Measurements from ENCODE around the gene NECAB2. TPM values are rescaled to one million over a fixed set of nuclear protein-coding genes. Genes with fewer than 3 reads are reported as not detected.

NECAB2 gene
- total and polyA plus RNA-seq, 2 experiments from 2014 or later: 1.6 to 5.1 TPM

- Mint-ChIP-seq H3K36me3 (ENCODE audit: low read depth) (no peaks in the 10 kb centered on the region), H3K4me3 (no peak overlapping the region), H3K27me3 (ENCODE audit: insufficient read depth, low read depth, poor library complexity) (peaks cover 7% of the 10 kb centered on the region), H3K9me3 (no peaks in the 10 kb centered on the region), H3K4me1 (no peaks in the 10 kb centered on the region), H3K27ac (no peak overlapping the region)
- Histone ChIP-seq H3K27ac (ENCODE audit: low read depth) (no peak overlapping the region), H2AFZ (no peak overlapping the region), H3K4me3 (no peak overlapping the region), H3F3A (replicated peaks; ENCODE audit: low read depth) (no peaks in the 10 kb centered on the region), H3K36me3 (ENCODE audit: insufficient read depth) (no peaks in the 10 kb centered on the region), H3K9me2 (ENCODE audit: insufficient read depth) (no peaks in the 10 kb centered on the region), H3K4me1 (ENCODE audit: insufficient read depth) (no peaks in the 10 kb centered on the region), H4K20me1 (replicated peaks; ENCODE audit: insufficient read depth) (no peaks in the 10 kb centered on the region), H3K79me2 (replicated peaks; ENCODE audit: insufficient read depth) (no peaks in the 10 kb centered on the region), H3K4me2 (no peak overlapping the region), H3K27me3 (ENCODE audit: insufficient read depth) (no peaks in the 10 kb centered on the region)
- TF ChIP-seq JUNB (IDR thresholded peaks at IDR 0.05; ENCODE audit: unreplicated experiment): no peak
- no peak for TF ChIP-seq ZNF331 (CRISPR knock-in tag; IDR thresholded peaks at IDR 0.05; ENCODE audit: low read depth)
- TF ChIP-seq NANOG (IDR thresholded peaks at IDR 0.05; ENCODE audit: borderline replicate concordance): no peak
- no peak for TF ChIP-seq ETS1 (IDR thresholded peaks at IDR 0.05)
- TF ChIP-seq EZH2 (IDR thresholded peaks at IDR 0.05; ENCODE audit: low read depth, unreplicated experiment): no peak
- no peak for TF ChIP-seq CTCF (conservative IDR thresholded peaks at IDR 0.05; ENCODE audit: low read depth in 2 of 2)
- no peak for TF ChIP-seq ZNF114 (CRISPR knock-in tag; IDR thresholded peaks at IDR 0.05)
- no peak for TF ChIP-seq REST (IDR thresholded peaks at IDR 0.05; ENCODE audit: unreplicated experiment)
- ATAC-seq (no peak), DNase-seq (ENCODE audit: low spot score) (no peak)
Observed at GRCh38 chr16:84007965-84008364, 39.9 kb downstream of the NECAB2 start.

- H3K36me3 ChIP-seq (ENCODE audit: insufficient read depth): no peaks in the 10 kb centered on the region
- H3F3A ChIP-seq (replicated peaks; ENCODE audit: low read depth): no peaks in the 10 kb centered on the region
- ATAC-seq (no peak), DNase-seq (ENCODE audit: low spot score) (no peak)
- Mint-ChIP-seq H3K4me3 (no peak overlapping the region), H3K4me1 (no peaks in the 10 kb centered on the region; the same call in 2 of the 3 replicates), H3K36me3 (ENCODE audit: low read depth) (no peaks in the 10 kb centered on the region), H3K27me3 (ENCODE audit: insufficient read depth, low read depth, poor library complexity) (peaks cover 2% of the 10 kb centered on the region), H3K27ac (no peak overlapping the region), H3K9me3 (no peaks in the 10 kb centered on the region)
- H3K4me2 ChIP-seq: no peak overlapping the region
- H3K9me2 ChIP-seq (ENCODE audit: insufficient read depth): no peaks in the 10 kb centered on the region
- no peaks in the 10 kb centered on the region for H4K20me1 ChIP-seq (replicated peaks; ENCODE audit: insufficient read depth)
- H2AFZ ChIP-seq: no peak overlapping the region
- no peak overlapping the region for H3K4me3 ChIP-seq
- H3K27me3 ChIP-seq (ENCODE audit: insufficient read depth): no peaks in the 10 kb centered on the region
- H3K4me1 ChIP-seq (ENCODE audit: insufficient read depth): no peaks in the 10 kb centered on the region
- no peak overlapping the region for H3K27ac ChIP-seq (ENCODE audit: low read depth)
- H3K79me2 ChIP-seq (replicated peaks; ENCODE audit: insufficient read depth): no peaks in the 10 kb centered on the region
- no peak for TF ChIP-seq NANOG (IDR thresholded peaks at IDR 0.05; ENCODE audit: borderline replicate concordance)
- no peak for TF ChIP-seq ZNF462 (CRISPR knock-in tag; IDR thresholded peaks at IDR 0.05)
- no peak for TF ChIP-seq CREB1 (CRISPR knock-in tag; IDR thresholded peaks at IDR 0.05; ENCODE audit: low read depth)
Observed at GRCh38 chr16:84009282-84009681, 41.2 kb downstream of the NECAB2 start.

All from GM23338 (cell line).